HG02642 (cell line): ENCODE results near the gene EMC9.
"Not testable (repeated sequence)": the region's sequence is repeated elsewhere in the genome, so short reads cannot be mapped to it uniquely, and the experiment has no call there.

ENCODE experiments used
- ATAC-seq: cut with Tn5 transposase; IDR thresholded peaks from one replicate; pipeline ENCODE4 v1.9.1; 2021; ENCODE audit warnings: mild to moderate bottlenecking; ENCODE audit not compliant: unreplicated experiment, poor library complexity

EMC9 gene

GRCh38 chr14:24113801-24114531 lies 27.4 kb downstream of the EMC9 start:
- peak; percentile 29 for ATAC-seq

GRCh38 chr14:24113379-24113800 lies 28.0 kb downstream of the EMC9 start:
- ATAC-seq: no peak

DNA sequence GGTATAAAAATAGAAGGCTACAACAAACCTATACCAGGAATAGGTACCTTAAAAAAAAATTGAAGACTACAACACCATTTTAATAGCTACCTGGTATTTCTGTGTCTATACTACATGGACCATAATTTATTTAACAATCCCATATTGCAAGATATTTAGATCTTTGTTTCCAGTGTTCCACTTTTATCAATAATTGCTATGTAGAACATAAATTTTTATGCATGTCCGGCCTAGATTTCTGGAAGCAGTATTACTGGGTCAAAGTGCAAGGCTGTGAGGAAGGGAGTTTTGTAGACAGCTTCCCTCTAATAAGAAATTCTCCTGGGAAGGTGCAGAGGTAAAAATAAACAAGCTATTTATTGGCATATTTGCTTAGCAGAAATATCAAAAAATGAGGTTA lies 30.9 kb downstream of the EMC9 start:
- no peak for ATAC-seq

GRCh38 chr14:24110060-24110459 lies 31.3 kb downstream of the EMC9 start:
- ATAC-seq: no peak

- peak; percentile 24 for ATAC-seq
Measured at GRCh38 chr14:24108336-24108874, 33.0 kb downstream of the EMC9 start.

DNA sequence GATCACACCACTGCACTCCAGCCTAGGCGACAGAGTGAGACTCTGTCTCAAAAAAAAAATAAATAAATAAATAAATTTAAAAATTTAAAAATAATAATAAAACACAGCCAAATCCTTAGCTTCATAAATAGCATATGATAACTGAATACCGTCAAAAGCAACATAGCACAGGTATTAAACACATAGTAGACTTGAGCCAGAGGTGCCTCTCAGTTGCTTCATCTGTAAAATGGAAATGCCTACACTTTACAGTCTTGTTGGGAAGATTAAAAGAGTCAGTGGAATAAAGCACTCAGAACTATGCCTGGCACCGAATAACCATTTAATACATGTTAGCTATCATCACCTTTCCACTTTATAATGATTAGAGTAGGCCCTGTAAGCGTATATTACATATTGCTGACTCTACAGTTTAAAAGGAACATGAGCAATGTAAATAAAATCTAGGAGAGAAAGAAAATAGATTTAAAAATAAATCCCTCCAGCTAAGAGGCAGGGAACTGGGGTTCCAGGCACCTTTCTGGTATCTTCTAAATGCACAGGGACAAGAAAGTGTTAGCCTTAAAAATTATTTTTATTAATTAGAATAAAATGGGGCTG lies 34.6 kb downstream of the EMC9 start:
- ATAC-seq: no peak

- ATAC-seq: not testable (repeated sequence)
Measured at GRCh38 chr14:24105609-24106239, 35.7 kb downstream of the EMC9 start.

DNA sequence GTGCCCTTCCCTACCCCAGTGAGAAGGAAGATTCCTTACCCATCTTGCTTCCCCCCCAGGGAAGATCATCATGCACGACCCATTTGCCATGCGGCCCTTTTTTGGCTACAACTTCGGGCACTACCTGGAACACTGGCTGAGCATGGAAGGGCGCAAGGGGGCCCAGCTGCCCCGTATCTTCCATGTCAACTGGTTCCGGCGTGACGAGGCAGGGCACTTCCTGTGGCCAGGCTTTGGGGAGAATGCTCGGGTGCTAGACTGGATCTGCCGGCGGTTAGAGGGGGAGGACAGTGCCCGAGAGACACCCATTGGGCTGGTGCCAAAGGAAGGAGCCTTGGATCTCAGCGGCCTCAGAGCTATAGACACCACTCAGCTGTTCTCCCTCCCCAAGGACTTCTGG lies 37.9 kb downstream of the EMC9 start:
- ATAC-seq: no peak

GRCh38 chr14:24102357-24103048 lies 38.9 kb downstream of the EMC9 start:
- ATAC-seq: no peak

DNA sequence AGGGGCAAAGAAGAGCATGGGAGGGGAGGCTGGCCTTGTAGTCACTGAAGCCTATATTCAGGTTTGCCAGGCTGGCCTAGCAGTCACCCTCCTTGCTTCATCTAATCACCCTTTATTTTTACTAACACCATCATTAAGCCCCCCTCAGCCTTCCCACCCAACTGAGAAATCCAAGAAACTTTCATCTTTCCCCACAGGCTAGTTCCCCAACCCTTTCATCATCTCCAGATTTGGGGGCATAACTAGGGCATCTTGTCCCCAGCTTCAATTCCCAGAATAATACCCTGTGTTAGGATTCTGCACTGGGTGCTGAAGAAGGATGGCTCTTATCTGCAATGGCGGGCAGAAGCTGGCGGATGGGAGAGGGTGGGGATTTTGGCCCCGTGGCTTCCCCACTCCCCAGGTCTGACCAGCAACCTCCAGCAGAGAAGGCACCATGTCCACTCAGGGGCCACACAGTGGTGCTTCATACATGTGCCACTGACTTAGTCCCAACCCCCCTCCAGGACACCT lies 40.4 kb downstream of the EMC9 start:
- ATAC-seq: no peak

GRCh38 chr14:24100197-24100981 lies 41.0 kb downstream of the EMC9 start:
- no peak for ATAC-seq

DNA sequence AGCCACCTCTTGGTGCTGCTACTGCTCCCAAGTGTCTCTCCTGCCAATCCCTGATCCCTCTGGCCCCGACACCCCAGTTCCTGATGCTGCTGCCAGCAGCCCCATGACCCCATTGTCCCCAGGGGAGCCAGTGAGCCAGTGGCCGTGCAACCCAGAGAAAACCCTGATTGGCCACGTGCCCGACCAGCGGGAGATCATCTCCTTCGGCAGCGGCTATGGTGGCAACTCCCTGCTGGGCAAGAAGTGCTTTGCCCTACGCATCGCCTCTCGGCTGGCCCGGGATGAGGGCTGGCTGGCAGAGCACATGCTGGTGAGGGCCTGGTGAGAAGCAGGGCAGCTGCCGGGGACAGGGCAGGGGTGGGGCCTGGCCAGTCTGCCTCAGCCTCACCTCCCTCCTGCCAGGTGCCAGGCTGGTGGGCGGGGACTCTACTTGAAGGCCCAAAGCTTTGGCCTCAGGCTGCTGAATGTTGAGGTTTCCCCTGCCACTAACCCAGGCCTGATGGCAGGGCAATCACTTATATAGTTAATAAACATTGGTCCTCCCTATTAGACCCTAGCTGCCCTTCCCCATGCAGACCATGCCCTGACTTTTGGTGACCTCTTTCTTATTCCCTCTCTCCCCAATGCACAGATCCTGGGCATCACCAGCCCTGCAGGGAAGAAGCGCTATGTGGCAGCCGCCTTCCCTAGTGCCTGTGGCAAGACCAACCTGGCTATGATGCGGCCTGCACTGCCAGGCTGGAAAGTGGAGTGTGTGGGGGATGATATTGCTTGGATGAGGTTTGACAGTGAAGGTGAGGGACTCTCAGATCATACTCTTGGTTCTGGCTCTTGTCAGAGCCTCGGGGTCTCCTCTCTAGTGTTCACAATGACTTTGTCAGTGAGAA lies 42.2 kb downstream of the EMC9 start:
- no peak for ATAC-seq

- ATAC-seq: no peak
Measured at GRCh38 chr14:24098229-24098926, 43.0 kb downstream of the EMC9 start.

- no peak for ATAC-seq
Measured at GRCh38 chr14:24096545-24097181, 44.7 kb downstream of the EMC9 start.

DNA sequence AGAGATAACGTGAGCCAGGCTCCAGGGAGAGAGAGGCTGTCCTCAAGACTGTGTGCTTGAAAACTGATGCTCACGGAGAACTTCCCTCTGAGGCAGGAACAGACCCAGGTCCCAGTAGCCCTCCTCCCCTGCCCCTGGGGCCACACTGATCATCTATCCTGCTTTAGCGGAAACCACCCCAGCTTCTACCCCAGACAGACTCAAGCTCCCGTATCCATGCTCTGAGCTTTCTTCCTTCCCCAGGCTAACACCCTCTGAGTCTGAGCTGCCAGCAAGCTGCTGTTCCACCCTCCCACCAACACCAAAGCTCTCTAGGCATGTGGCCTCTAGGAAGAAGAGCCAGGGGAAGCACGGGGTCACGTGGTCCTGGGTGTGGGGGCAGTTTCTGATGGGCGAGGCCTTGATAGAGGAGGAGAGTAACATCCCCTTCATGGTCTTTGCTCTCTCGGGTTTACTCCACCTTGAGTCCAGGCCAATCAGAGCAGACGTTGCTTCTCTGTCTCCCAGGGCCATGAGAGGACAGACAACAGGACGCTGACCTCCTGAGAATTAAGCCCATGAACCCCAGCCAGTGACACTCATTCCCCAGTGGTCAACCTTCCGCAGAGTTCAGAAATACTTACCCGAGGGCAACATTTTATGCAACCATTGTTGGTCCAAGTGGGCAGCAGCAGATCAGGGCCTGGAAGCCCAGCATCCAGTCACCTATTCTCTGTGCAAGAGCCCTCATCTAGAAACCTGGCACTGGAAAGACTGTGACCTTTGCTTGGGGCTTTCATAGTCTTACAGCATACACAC lies 45.9 kb downstream of the EMC9 start:
- peak; percentile 58 for ATAC-seq

DNA sequence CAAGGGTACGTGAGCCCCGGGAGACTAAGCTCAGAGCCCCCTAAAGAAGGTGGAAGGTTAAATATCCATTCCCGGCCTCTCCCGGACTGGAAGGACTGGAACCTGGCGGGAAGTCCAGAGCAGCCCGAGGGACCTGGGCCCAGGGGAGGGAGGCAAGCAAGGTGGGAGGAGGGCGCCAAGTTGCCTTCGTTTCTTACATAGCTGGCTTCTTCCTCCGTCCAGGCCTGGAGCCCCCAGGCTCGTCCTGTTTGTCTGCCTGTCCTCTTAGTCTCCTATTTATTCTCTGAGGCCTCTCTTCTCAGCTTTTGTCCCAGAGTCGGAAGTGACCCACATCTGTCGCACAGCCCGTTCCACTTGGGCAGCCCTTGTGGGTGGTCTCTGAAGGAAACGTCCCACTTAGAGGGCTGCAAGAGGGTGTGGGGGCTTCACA lies 46.5 kb downstream of the EMC9 start:
- peak; percentile 0 for ATAC-seq
